CD4-positive, alpha-beta T cell treated with Interleukin-4 for 4 hours (primary cell): ENCODE measurements around the gene DCAF8.
"Not testable (repeated sequence)": the region's sequence is repeated elsewhere in the genome, so short reads cannot be mapped to it uniquely, and the experiment has no call there.

Experiments
- DNase-seq: peaks from one replicate; pipeline ENCODE4 v3.0.0-alpha.2; 2020

Gene DCAF8

GRCh38 chr1:160261893-160262794, at the start of gene DCAF8:
Gene DCAF8, minus strand, starts transcription at chr1:160262549. Its CDS starts 18,541 bp downstream, at chr1:160244008.
- DNase-seq, result peak; percentile 98

DNA sequence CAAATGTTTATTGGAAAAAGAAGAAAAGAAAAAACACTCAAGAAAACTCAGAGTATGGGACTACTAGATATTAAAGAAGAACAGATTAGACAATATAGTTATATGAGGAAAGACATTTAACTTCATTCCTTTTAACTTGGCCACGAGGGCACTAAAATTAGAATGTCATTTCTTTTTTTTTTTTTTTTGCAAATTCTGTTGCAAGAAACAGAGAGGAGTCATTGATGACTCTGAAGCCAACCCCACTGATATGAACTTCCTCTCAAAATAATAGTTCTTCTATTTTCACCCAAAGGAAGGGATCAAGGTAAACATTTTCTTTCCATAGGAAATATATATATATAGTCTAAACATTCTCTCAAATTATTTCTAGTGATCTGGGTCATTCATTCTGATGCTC, 47.2 kb upstream of the DCAF8 start:
- no peak for DNase-seq

DNA sequence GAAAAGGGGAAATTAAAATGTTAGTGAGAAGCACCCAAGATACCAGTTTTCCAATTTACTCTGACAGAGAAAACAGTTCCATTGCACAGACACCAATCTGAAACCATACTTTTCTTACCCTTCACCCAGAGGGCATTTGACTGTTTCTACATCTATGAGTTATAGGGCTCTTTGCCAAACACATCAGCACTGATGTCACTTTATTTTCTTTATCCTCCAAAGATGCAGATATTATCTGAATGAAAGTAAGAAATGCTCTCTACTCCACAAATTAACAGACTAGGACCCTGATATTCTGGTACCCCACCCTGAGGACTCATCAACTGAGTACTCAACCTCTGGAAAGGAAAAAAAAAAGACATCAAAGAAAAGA, 46.8 kb upstream of the DCAF8 start:
- no peak for DNase-seq

DNA sequence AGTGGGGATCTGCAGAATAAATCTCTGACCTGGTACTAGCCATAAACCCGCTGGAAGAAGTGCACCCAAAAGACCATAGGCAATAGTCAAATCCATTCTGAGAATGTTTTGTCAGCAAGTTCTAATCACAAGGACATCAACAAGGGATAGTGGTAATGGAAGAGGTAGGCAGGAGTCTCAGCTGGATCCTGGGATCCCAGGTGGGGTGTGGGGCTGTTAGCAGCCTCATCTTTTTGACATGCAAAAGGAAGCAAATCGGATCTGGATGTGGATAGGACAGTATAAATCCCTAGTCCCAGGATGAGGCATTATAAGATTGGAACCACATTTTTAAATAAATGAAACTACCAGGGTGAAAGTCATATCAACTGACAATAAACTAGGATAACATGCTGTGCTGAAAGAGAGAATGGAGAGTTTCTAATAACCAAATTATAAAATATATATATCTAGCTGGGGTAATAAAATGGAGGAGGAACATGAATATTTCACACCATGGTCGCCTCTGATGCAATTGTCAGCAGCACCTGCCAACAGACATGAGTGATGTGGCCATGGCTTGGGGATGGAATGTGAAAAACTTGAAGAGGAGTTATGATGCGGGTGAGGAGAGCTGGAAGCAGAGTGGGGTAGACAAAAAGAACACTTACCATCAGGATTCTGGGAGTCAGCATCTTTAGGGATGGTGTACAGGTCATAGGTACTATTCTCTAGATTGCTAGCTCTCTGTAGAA, 46.3 kb upstream of the DCAF8 start:
- DNase-seq, result no peak

GRCh38 chr1:160307118-160307791, 44.9 kb upstream of the DCAF8 start:
- no peak for DNase-seq

- DNase-seq, result no peak
These were observed 37.8 kb upstream of the DCAF8 start for GRCh38 chr1:160300173-160300572.

GRCh38 chr1:160296036-160296435, 33.7 kb upstream of the DCAF8 start:
- no peak for DNase-seq

DNA sequence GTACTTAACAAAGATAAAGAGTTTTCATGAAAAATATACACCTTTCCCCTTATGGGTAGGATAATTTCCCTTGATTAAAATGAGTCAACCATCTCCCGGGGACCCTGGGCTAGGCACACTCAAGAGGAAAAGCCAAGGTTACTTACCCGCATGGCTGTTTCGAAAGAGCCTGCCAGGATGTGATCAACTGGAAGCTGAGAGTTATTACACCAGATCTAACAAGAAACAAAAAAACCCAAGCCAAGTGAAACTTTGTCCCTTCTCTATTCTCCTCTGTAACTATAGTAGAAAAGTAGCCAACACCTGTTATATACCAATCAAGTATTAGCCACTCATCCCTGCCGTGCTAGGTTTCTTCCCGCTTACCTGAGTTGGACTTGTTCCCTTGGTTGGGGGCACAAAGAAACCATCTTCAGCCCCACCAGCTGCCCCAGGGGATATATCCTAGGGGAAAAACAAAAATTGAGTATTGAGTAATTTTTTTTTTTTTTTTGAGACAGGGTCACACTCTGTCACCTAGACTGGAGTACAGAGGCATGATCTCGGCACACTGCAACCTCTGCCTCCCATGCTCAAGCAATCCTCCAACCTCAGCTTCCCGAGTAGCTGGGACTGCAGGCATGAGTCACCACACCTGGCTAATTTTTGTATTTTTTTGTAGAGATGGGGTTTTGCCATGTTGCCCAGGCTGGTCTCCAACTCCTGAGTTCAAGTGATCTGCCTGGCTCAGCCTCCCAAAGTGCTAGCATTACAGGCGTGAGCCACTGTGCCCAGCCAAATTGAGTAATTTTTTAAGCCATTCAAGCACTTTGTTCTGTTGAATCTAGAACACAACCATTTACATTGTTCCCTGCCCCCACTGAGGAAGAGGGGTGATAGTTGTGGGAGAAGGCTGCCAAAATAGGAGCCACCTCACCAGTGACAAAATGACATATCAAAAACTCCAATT, 30.9 kb upstream of the DCAF8 start:
- no peak for DNase-seq

DNA sequence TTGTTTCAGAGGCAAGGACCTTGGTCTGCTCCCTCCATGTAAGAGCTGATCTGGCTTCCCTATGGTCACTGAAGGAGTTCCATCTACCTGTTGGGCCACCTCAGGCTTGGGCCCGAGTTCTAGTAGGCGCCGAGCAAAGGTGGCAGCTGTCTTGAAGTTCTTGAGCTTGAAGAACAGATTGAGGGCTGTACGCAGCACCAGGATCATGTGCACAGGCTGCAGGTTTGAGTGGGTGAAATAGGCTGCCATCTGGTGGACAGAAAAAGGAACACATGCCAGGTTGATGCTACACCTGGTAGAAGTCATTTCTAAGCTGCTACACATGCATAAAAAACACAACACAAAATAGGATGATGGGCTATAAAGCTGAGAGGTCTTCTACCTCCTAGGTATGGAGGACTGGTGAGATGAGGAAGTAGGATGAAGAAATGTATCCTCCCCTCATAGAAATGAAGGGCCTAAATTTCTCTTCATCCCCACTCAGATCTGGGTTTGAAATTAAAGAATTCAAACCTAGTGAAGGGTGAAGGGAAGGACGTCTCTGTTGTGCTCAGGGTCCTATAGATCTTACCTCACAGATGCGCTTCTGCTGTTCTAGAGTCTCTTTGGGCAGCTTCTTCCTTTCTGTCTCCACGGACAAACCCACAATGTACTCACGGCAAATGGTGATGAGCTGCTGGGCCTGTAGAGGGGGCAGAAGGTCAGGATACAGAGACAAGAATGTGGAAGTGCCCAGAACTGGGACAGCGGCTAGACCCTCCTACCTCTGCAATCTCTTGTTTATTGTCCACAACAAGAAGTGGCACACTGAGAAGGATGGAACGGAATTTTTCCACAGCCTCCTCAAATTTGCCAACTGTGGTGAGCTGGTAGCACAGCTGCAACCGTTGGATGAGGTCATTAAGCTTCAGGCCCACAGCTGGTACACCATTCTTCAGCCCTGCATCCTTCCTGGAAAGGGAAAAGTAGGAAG, 29.2 kb upstream of the DCAF8 start:
- DNase-seq, result peak; percentile 75

DNA sequence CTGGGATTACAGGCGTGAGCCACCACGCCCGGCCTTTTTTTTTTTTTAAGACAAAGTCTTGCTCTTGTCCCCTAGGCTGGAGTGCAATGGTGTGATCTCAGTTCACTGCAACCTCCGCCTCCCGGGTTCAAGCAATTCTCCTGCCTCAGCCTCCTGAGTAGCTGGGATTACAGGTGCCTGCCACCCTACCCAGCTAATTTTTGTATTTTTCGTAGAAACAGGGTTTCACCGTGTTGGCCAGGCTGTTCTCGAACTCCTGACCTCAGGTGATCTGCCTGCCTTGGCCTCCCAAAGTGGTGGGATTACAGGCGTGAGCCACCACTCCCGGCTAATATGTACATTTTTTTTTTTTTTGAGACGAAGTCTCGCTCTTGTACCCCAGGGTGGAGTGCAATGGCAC, 25.4 kb upstream of the DCAF8 start:
- DNase-seq, result not testable (repeated sequence)

DNA sequence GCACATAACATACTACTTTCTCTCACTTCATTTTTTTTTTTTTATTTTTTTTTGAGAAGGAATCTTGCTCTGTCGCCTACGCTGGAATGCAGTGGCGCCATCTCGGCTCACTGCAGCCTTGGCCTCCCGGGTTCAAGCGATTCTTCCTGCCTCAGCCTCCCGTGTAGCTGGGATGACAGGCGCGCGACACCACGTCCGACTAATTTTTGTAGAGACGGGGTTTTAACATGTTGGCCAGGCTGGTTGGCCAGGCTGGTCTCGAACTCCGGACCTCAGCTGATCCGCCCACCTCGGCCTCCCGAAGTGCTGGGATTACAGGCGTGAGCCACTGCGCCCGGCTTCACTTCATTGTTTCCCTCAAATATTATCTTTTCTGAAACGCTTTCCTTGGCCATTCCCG, 23.2 kb upstream of the DCAF8 start:
- no peak for DNase-seq

- DNase-seq, result peak; percentile 92
These were observed 22.5 kb upstream of the DCAF8 start, which contains the start of gene PEX19 for GRCh38 chr1:160284782-160285344. Gene PEX19, minus strand, starts transcription at chr1:160285133. Its CDS starts 9 bp downstream, at chr1:160285124.

DNA sequence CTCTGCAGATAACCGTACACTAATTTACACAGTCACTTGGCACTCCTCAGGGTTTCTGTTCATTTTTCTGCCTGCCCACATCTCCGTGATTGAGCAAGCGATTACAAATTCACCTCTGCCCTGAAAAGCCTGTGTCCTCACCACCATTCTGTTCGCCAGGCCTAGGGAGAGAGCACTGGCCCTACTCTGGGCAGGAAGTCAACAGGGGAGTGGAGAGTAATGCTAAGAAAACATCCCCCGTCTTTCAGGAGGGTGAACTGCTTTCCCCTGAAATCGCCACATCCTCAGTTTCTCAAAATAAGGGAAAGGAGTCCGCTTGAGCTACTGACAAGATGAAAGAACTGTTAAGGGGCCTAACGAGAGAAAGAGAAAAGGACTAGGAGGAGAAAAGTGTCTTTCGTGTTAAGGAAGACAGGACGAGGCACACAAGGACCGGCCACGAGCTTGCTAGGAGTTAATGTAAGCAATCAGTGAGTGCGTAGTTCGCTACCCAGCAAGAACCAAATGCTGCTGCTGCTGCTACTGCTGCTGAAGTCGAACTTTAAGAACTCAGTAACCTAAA, 22.0 kb upstream of the DCAF8 start:
- peak; percentile 5 for DNase-seq

DNA sequence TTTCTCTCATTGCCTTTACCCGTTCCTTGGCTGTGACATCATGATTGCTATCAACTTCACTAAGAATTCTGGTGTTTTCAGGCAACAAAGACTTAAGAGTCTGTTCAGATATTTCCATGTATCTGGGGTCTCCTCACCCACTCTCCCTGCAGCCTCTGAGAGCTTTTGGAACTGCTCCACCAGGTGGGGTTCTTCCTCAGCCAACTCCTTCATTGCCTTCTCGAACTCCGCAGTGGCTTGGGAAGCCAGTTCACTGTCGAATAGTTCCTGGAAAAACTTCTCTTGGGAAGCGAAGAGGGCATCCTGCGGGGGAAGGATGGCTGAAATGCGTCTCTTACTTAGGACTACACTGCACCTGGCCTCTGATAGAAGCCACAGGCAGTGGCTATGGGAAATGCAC, 20.5 kb upstream of the DCAF8 start:
- no peak for DNase-seq

DNA sequence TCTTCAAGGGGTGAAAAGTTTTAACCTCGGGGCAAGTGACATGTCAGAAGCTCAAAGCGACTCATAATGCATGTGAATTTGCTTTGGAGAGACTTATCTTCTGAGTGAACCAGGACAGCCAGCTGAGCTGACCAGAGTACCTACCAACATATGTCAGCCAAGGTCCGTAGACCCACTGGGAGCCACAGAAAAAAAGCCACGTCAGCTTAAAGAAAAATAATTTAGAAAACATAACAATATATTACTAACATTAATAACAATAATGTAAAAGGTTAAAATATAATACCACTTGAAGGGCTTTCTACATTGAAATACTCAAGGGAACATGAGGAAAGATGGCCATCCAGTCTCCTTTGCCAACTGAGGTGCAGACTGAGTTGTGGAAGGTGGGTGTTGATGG, 15.6 kb upstream of the DCAF8 start:
- no peak for DNase-seq

- DNase-seq, result no peak
These were observed 15.0 kb upstream of the DCAF8 start for GRCh38 chr1:160277330-160277729.

DNA sequence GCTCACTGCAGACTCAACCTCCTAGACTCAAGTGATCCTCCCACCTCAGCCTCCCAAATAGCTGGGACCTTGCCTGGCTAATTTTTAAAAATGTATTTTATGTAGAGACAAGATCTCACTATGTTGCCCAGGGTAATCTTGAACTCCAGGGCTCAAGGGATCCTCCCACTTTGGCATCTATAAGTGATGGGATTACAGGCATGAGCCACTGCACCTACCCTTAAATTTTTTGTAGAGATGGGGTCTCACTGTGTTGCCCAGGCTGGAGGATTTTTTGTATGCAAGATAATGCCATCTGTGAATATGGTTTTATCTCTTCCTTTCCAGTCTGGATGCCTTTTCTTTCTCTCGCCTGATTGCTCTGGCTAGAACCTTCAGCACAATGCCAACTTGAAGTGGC, 8.7 kb upstream of the DCAF8 start:
- DNase-seq, result no peak

- no peak for DNase-seq
These were observed 5.1 kb upstream of the DCAF8 start for GRCh38 chr1:160267284-160267991.

GRCh38 chr1:160264795-160265307, 2.5 kb upstream of the DCAF8 start:
- no peak for DNase-seq

- peak; percentile 91 for DNase-seq
These were observed 825 bp downstream of the DCAF8 start for GRCh38 chr1:160261556-160261892.
